ENCODE data around the gene FOXO3. TPM values are rescaled to one million over a fixed set of nuclear protein-coding genes. Genes with fewer than 3 reads are reported as not detected.

FOXO3 gene
- total RNA-seq, 4 donors from 2014 or later, result 29.9 to 66.1 (median 59.1) TPM

DNA sequence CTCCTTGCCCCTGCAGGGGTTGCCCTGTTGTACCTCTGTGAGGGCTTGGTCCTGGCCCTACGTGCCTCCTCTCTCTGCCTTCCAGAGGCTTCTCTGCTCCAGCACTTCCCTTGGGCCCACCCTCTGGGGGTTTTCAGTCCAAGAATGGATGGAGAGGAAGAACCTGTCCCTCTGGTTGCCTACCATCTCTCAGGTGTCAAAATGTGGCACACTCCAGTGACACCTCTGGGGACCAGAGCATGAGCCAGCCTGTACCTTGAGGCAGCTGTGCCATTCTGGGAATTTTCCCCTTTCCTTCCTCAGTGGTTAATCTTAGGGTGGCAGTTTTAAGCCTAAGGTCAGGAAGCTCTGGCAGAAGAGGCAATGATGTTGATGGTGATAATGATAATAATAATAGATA is 172.3 kb downstream of the FOXO3 start:
- TF ChIP-seq, protein P1, sequence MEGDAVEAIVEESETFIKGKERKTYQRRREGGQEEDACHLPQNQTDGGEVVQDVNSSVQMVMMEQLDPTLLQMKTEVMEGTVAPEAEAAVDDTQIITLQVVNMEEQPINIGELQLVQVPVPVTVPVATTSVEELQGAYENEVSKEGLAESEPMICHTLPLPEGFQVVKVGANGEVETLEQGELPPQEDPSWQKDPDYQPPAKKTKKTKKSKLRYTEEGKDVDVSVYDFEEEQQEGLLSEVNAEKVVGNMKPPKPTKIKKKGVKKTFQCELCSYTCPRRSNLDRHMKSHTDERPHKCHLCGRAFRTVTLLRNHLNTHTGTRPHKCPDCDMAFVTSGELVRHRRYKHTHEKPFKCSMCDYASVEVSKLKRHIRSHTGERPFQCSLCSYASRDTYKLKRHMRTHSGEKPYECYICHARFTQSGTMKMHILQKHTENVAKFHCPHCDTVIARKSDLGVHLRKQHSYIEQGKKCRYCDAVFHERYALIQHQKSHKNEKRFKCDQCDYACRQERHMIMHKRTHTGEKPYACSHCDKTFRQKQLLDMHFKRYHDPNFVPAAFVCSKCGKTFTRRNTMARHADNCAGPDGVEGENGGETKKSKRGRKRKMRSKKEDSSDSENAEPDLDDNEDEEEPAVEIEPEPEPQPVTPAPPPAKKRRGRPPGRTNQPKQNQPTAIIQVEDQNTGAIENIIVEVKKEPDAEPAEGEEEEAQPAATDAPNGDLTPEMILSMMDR (IDR thresholded peaks at IDR 0.05), result no peak
- TF ChIP-seq EP300 (IDR thresholded peaks at IDR 0.05; ENCODE audit: low read depth) (no peak), POLR2A (IDR thresholded peaks at IDR 0.05) (no peak), POLR2AphosphoS5 (IDR thresholded peaks at IDR 0.05) (no peak)
- in situ Hi-C loops (cut with MboI; ENCODE audit: low pct_ligation_motif_present in 1 of 4, low pct_unique_long_range_greater_than_20kb in 1 of 4, low sequenced_read_pairs in 3 of 4) (no loop called here), intact Hi-C loops (cut with DNase I; ENCODE audit: low total_unique reads) (no loop called here)
- Histone ChIP-seq H3K27me3 (no peaks in the 10 kb centered on the region), H3K27ac (peak overlapping the region in 2 of 4 donors; percentile 7 to 60), H3K9me3 (no peaks in the 10 kb centered on the region), H3K36me3 (no peaks in the 10 kb centered on the region), H3K4me3 (no peak overlapping the region), H3K4me1 (peaks cover 0 to 16% (median 2%) of the 10 kb centered on the region in 4 donors)
- WGBS, 2 donors (ENCODE audit: low coverage in 1 of 2), result 100% methylated on average over 1 of the region's 1 CpG; no CpG with 5 or more reads in 1 of the 2 donors
- DNase-seq, result no peak

DNA sequence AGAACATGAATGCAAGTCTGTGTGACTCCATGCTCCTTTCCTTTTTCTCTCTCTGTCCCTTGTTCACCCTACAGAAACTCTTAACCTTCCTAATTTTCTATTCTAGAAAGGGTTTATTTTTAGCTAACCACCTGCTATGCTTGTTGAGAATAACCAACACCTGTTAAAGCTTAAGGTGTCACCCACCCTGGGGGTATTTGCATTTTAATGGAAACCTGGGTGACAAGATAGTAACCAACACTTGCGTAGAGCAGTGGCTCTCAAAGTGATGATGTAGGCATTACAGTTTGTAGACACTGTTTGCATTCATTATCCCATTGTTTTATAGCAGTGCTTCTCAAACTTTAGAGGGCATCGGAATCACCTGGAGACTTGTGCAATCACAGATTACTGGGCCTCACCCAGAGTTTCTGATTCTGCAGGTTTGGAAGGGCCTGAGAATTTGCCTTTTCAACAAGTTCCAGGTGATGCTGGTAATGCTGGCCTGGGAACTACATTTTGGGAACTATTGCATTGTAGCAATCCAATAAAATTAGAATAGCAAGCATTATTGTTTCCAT is 173.1 kb downstream of the FOXO3 start:
- no peaks in the 10 kb centered on the region for H3K36me3 ChIP-seq
- H3K4me3 ChIP-seq, result no peak overlapping the region
- no peaks in the 10 kb centered on the region for H3K27me3 ChIP-seq
- WGBS, 2 donors (ENCODE audit: low coverage in 1 of 2), result 60 to 69% methylated on average over 2 of the region's 2 CpGs
- in situ Hi-C loops (cut with MboI; ENCODE audit: low pct_ligation_motif_present in 1 of 4, low pct_unique_long_range_greater_than_20kb in 1 of 4, low sequenced_read_pairs in 3 of 4) (no loop called here), intact Hi-C loops (cut with DNase I; ENCODE audit: low total_unique reads) (no loop called here)
- H3K27ac ChIP-seq, result peak overlapping the region in 1 of 4 donors; percentile 60
- TF ChIP-seq POLR2AphosphoS5 (IDR thresholded peaks at IDR 0.05) (no peak), EP300 (IDR thresholded peaks at IDR 0.05; ENCODE audit: low read depth) (no peak), POLR2A (IDR thresholded peaks at IDR 0.05) (no peak)
- TF ChIP-seq, protein P1 (IDR thresholded peaks at IDR 0.05), result no peak
- H3K4me1 ChIP-seq, result peaks cover 0 to 23% (median 5%) of the 10 kb centered on the region in 4 donors
- DNase-seq, result no peak
- H3K9me3 ChIP-seq, result no peaks in the 10 kb centered on the region

Small RNA genes lying within 50 kb of the gene (small RNA-seq; reads per million reads assigned to genes)
- 0 reads per million in 4 donors for gene AL391646.1
- 0 reads per million in 4 donors for gene SUMO2P8
